SK-N-MC (cell line): Measurements from ENCODE around the gene FJX1.

Experiments used
- EZH2 ChIP-seq: fragments of 200-600 bp; sonication (generic); IDR thresholded peaks from one replicate; pipeline ENCODE4 v1.6.1; 2017; ENCODE audit warnings: antibody characterized with exemption
- FOXP2 ChIP-seq: optimal IDR thresholded peaks from 2 replicates; pipeline ENCODE3; 2011; ENCODE audit warnings: mild to moderate bottlenecking, moderate library complexity; ENCODE audit not compliant: insufficient read depth; ENCODE audit errors: extremely low read length, control extremely low read depth
- POLR2AphosphoS5 ChIP-seq: IDR thresholded peaks from 2 replicates; pipeline ENCODE4 v1.6.1; 2012; ENCODE audit warnings: mild to moderate bottlenecking, low read depth, low read length, borderline replicate concordance

DNA sequence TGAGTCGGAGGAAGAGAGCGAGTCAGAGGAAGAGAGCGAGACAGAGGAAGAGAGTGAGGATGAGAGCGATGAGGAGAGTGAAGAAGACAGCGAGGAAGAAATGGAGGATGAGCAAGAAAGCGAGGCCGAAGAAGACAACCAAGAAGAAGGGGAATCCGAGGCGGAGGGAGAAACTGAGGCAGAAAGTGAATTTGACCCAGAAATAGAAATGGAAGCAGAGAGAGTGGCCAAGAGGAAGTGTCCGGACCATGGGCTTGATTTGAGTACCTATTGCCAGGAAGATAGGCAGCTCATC, 45.1 kb downstream of the FJX1 start:
- TF ChIP-seq POLR2AphosphoS5: no peak
- no peak for TF ChIP-seq EZH2
- no peak for TF ChIP-seq FOXP2
